Inflammatory macrophage treated with lipopolysaccharide for 4 hours (primary cell): ENCODE data around the gene TPPP.
A peak's percentile ranks its signal among the peaks of the same experiment; 100 is the strongest.
"Not testable (repeated sequence)": the region's sequence is repeated elsewhere in the genome, so short reads cannot be mapped to it uniquely, and the experiment has no call there.

Source experiments
- DNase-seq: peaks from one replicate; pipeline ENCODE4 v3.0.0-alpha.2; 2020

The TPPP gene

DNA sequence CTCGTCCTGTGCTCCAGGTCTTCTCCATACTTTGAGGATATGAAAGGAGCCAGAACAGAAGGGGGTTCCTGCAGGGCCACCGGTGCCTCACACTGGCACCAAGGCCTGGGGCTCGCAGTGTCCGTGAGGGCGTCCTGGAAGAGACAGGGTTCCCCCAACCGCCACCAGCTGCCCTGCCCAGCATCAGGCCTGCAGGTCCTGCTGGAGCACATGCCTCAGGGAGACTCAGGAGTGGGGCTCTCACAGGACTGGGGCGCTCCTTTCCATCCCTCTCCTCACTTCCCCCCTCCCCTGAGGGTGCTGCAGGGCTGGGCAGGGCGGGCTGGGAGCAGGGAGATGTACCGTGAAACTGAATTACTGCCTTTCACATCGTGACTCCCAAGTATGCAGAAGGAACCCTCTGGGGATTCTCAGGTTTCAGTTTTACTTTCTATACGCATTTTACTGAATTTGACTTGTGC is 49.3 kb downstream of the TPPP start:
- no peak for DNase-seq

DNA sequence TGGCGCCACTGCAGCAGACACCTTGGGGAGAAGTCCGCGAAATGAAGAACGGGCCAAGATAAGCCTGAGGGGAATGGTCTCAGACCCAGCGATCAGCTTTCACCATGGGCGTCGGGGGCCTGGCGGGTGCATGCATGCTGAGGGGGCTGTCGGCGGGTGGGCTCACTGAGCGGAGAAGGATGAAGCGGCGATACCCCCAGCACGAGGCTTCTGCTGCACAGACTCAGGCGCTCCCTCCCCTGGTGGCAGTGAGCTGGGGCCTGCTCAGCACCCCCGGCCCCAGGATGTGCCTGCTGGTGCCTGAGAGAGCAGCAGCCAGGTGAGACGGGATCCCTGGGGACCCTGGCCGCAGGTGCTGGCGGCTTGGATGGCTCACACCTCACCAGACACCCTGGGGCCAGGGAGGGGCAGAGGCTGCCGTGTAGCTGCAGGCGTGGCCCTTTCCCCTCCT is 49.8 kb downstream of the TPPP start:
- no peak for DNase-seq

DNA sequence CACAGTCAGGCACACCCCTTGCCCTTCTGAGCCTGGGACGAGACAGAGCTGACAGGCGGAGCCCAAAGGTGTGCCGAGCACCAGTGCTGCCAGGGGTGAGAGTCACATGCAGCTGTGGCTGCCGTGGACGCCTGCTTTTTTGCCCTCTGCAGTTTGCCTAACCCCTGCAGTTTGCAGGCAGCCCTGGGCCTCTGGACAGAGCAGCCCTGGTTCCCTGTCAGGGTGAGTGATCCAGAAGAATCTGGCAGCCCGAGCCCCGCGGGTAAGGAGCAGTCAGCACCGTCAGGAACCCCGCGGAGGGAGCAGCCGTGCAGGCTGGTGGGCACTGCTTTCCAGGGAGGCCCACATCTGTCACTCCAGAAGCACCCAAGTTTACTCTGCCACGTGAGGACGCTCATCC is 50.7 kb downstream of the TPPP start:
- DNase-seq = no peak

DNA sequence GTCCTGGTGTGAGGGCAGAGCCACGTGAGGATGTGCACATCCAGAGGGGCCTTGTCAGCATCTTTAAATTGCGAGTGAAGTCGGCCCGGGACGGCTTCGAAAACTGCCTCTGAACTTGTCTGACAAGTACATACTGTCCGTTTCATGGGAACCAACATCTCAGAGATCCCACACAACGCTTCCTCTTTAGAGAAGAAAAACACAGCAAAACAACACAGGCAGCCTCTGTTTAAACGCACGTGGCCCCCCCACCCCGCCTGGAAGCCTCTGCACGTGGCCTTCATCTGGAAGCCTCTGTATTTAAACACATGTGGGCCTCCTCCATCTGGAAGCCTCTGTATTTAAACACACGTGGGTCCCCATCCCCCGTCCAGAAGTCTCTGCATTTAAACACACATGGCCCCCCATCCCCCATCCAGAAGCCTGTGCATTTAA is 51.8 kb downstream of the TPPP start:
- DNase-seq = no peak

DNA sequence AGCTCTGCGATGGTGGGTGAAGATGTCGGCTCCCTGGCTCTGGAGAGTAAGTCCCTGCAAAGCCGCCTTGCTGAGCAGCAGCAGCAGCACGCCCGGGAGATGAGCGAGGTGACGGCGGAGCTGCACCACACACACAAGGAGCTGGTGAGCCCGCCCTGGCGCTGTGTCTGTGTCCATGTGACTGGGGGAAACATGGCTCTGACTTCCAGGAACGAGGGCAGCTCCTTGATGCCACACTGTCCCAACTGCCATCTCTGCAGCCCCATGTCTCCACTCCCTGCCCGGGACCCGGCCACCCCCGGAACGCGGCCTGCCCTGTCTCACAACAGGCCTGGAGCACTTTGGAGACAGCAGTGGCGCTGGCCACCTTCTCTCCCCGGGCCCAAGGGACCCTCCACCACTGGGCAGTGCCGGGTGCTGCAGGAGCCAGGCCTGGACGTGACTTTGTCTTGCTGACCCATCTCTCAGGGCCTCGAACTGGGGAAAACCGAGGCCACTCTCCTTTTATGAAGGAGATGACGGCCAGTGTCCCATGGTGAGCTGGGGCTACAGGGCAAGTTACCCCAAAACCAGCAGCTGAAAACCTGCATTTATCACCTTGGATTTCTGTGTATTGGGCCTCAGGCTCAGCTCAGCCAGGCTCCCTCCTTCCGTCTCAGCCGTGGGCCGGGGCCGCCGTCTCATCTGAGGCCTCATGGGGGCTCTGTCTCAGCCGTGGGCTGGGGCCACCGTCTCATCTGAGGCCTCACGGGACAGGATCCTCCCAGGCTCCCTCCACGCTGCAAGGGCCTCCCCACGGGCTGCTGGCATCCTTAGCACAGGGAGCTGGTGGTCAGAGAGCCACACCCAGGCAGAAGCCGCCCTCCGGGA is 52.5 kb downstream of the TPPP start:
- DNase-seq = no peak

DNA sequence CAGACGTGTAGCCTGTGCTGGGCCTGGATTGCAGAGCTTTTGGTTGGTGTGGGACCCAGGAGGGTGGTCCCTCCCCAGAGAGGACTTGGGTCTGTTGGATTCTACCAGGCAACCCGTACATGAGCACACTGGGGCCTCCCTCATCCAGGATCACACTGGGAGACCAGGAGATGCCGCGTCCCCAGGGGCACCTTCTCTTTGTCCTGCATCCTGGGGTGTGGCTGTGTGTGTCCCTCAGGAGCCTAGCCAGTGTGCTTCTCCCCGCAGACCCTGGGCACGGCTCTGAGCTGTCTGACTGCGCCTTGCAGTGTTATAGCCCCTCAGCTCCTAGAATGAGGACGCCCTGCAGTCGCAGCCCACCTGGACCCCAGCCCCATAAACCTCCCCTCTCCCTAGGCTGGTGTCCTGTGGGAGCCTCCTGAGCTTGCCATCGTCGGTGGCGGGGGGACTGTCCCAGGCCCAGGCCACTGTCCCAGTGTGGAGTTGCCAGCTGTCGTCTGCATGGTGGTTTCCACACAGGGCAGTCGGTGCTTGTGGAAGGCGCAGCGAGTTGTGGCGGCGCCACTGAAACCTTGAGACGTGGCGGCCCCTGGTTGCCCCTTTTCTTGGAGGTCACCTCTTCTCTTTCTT is 53.5 kb downstream of the TPPP start:
- DNase-seq = no peak

DNA sequence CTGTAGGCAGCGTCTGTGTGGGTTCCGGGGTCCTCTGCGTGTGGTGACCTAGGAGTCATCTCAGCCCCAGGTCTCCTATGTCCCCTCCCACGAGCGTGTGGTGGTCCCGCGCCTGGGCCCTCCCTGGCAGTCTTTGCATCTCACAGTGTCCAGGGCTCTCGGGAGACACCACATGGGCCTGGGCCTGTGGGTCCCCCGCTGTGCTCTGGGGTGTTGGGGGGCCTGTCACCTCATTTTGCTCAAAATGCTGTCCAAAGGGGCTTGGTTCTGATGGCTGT is 54.0 kb downstream of the TPPP start:
- no peak for DNase-seq

DNA sequence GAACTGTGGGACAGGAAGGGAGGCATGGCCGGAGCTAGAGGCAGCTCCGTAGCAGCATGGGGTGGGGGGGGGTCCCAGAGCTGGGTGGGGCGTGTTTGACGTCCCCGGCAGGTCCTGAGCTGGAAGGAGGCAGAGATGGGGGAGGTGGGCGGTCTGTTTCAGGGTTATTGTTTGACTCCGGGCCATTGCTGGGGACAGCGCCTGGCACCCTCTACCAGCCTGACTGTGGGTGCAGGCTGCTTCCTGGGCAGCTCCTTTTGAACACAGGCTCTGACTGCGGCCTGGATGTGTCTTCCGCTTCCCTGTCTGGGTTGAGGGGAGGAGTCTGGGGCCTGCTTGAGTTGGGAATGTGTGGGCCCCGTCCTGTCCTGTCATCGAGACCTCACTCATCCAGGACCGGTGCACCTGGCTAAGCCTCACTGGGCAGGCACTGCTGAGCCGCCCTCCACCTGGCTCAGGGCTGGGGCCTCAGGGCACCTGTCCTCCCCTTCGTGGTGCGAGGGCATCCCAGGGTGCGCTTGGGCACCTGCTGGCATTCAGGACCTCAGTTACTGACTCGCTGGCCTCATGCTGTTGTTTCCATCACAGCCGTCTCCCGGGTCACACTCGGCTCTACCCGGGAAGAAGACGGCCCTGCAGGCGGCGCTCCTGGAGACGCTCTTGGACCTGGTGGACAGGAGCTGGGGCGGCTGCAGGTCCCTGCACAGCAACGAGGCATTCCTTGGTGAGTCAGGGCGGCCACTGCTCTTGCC is 54.5 kb downstream of the TPPP start:
- no peak for DNase-seq

DNA sequence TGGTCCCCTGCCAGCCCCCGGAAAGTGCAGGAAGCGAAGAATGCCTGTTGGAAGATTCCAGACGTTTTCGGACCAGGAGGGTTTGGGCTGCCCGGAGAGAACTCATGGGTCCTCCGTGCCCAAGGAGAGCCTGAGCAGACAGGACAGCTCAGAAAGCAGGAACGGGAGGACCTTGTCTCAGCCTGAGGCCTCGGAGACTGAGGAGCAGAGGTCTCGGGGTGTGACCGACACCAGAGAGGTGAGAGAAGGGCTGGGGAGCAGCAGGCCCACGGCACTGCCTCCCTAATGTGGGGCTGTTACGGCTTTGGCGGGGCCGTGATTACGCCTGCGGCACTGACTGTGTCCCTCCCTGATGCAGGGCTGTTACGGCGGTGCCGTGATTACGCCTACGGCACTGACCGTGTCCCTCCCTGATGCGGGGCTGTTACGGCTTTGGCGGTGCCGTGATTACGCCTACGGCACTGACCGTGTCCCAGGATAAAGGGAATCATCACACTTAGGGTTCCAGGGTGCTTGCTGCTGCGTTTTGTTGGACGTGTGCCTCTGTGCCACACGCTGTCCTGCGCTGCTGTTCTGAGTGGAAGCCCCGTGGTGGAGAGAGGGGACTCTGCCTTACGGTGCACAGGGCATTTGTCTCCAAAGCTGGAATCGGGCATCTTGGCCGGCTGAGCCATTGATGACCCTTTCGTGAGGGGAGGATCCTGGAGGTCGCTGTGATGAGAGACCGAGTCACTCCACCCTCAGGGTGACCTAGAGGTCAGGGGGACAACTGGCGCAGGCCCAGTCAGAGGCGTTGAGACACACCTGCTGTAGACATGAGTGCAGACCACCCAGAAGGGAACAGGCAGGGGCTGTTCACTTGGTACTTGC is 55.3 kb downstream of the TPPP start:
- DNase-seq = no peak

DNA sequence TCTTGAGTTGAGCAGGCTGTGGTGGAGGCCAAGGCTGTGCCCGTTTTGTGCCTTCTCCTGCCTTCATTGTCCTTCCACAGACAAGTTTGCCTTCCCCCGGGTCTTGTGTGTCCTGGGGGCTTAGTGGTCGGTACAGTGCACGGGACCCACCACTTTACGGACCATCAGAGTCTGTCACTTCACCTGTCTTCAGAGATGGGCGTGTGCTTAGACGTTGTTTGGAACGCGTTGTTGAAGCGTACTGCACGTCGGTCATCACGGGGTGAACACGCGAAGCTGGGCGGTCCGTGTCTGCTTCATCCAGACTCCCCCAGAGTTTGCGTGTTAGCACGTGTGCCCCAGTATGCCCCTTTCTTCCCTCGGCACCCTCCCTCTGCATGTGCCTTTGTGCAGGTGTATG is 56.2 kb downstream of the TPPP start:
- DNase-seq = no peak

DNA sequence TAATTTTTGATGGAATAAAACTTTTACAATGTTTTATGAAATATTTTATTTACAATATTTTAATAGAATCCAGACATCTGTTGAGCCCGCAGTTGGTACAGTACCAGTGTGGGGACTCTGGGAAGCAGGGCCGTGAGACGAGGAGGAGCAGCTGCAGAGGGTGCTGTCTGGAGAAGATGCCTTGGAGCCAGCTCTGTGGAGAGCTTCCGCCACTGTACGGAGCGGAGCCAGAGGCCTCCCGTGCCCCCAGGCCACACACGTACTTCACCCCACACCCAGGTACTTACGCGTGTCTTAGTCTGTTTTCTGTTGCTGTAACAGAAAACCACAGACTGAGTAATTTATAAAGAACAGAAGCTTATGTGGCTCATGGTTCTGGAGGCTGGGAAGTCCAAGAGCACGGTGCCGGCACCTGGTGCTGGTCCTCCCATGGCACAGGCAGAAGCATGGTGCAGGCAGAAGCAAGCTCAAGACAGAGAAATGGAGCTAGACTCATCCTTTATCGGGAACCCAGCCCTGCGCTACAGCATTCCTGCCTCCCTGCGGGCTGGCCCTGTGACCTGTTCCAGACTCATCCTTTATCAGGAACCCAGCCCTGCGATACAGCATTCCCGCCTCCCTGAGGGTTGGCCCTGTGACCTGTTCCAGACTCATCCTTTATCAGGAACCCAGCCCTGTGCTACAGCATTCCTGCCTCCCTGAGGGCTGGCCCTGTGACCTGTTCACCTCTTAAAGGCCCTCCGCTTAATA is 57.7 kb downstream of the TPPP start:
- no peak for DNase-seq

DNA sequence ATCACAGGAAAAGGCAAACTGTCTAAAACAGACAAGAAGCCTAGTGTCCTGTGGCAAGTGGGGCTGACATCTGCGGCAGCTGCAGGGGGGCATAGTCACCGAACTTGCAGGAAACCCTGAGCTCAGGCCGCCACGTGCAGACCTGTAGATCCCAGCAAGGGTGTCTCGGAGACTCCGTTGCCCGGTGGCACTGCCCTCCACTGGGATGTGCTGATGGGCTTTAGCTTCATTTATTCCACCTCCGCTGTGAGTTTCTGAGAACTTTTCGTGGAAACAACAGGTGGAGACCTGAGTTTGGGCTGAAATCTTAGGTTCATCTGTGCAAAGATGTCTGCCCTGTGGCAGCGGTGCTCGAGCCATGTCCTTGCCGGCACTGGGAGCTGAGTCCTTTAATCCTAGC is 59.0 kb downstream of the TPPP start:
- DNase-seq = no peak

DNA sequence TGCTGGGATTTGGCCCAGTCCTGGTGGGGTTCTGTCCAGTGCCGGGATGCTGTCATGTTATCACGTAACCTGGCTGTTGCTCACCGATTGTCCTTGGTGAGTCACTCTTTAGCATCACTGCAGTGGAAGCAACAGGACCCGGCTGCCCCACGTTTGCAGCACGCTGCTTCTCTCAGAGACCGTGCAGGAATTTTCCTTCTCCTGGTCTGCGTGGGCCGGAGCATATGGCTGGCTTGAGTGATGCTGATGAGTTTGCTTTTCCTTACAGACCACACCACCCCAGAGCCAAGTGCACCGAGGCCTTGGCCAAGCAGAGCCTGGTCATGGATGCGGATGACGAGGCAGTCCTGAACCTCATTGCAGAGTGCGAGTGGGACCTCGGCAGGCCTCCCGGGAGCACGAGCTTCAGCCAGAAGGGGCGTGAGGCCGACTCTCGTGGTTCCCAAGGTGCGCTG is 59.6 kb downstream of the TPPP start:
- no peak for DNase-seq

DNA sequence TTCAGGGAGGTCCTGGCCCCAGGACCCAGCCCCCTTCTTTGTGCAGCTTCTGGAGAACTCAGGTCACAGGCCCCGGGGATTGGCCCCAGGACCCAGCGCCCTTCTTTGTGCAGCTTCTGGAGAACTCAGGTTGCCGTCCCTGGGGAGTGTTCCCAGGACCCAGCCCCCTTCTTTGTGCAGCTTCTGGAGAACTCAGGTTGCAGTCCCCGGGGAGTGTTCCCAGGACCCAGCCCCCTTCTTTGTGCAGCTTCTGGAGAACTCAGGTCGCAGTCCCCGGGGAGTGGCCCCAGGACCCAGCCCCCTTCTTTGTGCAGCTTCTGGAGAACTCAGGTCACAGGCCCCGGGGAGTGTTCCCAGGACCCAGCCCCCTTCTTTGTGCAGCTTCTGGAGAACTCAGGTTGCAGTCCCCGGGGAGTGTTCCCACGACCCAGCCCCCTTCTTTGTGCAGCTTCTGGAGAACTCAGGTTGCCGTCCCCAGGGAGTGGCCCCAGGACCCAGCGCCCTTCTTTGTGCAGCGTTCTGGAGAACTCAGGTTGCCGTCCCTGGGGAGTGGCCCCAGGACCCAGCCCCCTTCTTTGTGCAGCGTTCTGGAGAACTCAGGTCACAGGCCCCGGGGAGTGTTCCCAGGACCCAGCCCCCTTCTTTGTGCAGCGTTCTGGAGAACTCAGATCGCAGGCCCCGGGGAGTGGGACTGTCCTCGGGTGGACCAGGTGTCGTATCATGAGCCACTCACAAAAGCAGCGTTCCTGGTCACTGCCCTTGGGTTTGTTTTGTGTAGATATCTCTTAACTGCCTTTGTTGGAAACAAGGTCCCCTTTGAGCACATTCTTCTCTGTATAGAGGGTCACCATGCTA is 64.6 kb downstream of the TPPP start:
- not testable (repeated sequence) for DNase-seq

DNA sequence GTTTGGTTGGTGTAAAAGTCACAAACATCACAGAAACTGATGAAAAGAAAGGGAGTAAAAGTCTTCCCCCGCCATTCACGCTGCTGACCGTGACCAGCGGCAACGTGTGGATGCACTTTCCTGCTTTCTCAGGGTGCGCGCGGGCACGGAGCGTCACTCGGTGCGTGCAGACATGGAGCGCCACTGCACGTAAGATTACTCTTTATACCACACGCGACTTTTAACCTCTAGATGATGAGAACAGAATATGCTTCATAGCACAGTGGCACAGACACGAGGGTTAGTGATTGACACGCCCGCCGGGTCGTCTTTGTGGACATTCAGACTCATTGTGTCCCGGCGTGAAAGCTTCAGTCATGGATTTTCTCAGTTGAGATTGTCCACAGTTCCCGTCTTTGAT is 65.3 kb downstream of the TPPP start:
- no peak for DNase-seq

DNA sequence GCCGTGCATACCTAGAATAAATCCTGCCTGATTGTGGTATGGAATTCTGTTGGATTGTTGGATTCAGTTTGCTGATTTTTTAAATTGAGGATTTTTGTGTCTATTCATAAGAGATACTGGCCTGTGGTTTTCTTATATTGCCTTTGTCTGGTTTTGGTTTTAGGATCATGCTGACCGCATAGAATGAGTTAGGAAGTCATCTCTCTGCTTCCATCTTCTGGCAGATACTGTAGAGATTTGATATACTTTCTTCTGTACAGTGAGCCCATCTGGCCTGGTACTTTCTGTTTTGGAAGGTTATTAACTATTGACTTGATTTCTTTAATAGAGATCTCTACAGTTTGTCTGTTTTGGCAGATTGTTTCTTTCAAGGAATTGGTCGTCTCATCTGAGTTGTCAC is 66.3 kb downstream of the TPPP start:
- DNase-seq = peak; percentile 21

DNA sequence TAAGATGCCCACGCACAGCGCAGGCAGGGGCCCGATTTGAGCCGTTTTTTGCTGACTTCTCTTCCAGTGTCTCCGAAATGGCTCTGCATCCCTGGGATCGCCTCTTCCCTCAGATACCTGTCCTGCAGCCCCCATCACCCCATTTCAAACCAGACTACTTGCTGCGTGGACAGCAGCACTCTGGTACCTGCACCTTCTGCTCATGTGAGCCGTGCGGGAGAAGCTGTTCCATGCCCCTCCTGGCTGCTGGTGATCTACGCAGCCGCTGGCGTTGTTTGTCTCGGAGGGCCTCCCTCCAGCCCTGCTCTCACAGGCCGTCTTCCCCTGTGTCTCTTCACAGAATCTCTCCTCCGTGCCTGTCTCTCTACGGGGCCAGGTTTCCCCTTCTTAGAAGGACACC is 67.6 kb downstream of the TPPP start:
- no peak for DNase-seq

DNA sequence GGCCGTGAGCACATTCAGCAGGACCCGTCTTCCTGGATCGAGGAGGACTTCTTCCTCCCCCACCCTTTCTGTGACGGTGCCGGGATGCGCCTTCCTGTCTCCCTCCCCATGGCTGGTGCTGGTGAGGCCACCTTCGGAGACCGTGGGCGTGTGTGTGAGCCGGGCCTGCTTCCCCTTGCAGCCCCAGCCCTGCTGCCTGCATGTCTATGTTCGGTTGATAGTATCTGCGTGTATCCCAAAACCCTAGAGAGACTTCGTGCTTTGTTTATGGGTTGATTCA is 68.3 kb downstream of the TPPP start:
- no peak for DNase-seq

DNA sequence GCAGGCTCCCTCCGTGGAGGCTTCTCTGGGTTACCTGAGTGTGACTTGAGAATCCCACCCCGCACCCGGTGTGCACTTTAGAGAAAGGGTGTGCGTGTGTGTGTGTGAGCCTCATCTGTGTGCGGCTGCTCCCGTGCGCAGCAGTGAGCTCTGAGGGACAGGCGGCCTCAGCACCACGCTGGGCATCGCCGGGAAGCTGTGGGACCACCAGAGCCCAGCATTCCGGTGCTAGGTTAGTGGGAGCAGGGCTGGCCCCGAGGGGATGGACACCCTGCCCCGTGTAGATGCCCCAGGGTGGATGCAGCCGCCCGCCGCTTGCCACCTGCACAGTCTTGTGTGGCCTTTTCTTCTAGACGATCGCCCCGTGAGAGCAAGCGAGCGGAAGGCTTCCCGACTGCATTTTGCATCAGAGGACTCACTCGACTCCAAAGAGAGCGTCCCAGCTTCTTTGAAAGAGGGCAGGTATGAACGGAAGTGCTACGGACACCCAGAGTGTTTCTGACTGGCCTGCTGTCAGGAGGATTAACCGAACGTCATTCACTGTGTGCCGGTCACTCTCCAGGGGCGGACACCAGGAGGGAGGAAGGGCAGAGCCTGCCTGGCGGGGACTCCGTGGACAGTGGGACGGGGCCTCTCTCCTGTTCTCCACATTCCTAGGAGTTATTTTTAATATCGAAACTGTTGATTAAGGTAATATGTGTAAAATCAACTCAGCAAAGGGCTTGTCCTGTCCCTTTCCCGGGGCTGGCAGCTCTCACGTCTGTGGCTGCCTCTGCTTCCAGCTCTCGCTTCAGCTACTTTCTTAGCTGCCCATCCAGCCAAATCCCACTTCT is 68.8 kb downstream of the TPPP start:
- DNase-seq = no peak

DNA sequence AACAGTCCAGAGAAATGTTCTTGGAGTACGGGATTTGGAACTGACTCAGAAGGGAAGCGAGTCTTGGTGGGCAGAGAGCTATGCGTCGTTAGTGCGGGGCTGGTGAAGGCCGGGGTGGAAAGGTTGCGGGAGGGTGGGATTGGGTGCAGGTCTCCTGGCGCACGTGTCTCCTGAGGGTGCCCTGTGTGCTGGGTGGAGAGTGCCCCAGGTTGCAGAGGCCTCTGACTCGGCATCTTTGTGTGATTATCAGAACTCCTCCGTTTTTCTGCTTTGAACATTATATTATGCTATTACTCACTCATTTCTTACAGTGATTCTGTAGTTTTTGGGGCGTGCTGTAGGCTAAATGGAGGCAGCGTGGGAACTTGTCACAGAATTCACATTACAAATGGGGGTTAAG is 69.6 kb downstream of the TPPP start:
- no peak for DNase-seq
